Measurements from ENCODE around the gene TMEM270. TPM values are rescaled to one million over a fixed set of nuclear protein-coding genes. Genes with fewer than 3 reads are reported as not detected.

TMEM270 gene
- total RNA-seq, 1 experiment from 2014 or later = not detected

- CTCF ChIA-PET = no interaction called here
- no peaks in the 10 kb centered on the region for H3K9me3 ChIP-seq
- no peaks in the 10 kb centered on the region for H3K36me3 ChIP-seq (ENCODE audit: control insufficient read depth, insufficient read depth, low read length)
- H3K4me1 ChIP-seq = peaks cover 15% of the 10 kb centered on the region
- DNase-seq = no peak
- Mint-ChIP-seq H3K9me3 (ENCODE audit: unreplicated experiment) (no peaks in the 10 kb centered on the region), H3K27me3 (ENCODE audit: insufficient read depth, unreplicated experiment) (no peaks in the 10 kb centered on the region), H3K4me3 (ENCODE audit: unreplicated experiment) (no peak overlapping the region), H3K27ac (ENCODE audit: unreplicated experiment) (no peak overlapping the region), H3K36me3 (ENCODE audit: insufficient read depth, unreplicated experiment) (no peaks in the 10 kb centered on the region), H3K4me1 (ENCODE audit: low read depth, unreplicated experiment) (peaks cover 10% of the 10 kb centered on the region)
- no peaks in the 10 kb centered on the region for H3K27me3 ChIP-seq (replicated peaks; ENCODE audit: control insufficient read depth, insufficient read depth, low read length)
- no peak overlapping the region for H3K4me3 ChIP-seq (ENCODE audit: low read depth, low read length)
- POLR2A ChIA-PET = interaction anchor here (0.6 kb wide), 1 partner anchor 49 kb away, joined by 3 read pairs; no protein-coding TSS in a partner anchor
- no TSS peak for BruUV-seq (replicated peaks)
- intact Hi-C loops (cut with micrococcal nuclease; ENCODE audit: unreplicated experiment) = no loop called here
- no peak for TF ChIP-seq CTCF (IDR thresholded peaks at IDR 0.05; ENCODE audit: insufficient read depth in 1 of 2, low read depth in 1 of 2, low read length in 1 of 2, severe bottlenecking in 1 of 2, unreplicated experiment in 1 of 2)
Measured at GRCh38 chr7:73885433-73885974, 24.5 kb downstream of the TMEM270 start.

GRCh38 chr7:73885975-73886798 lies 25.2 kb downstream of the TMEM270 start:
- Mint-ChIP-seq H3K27ac (ENCODE audit: unreplicated experiment) (no peak overlapping the region), H3K36me3 (ENCODE audit: insufficient read depth, unreplicated experiment) (no peaks in the 10 kb centered on the region), H3K27me3 (ENCODE audit: insufficient read depth, unreplicated experiment) (no peaks in the 10 kb centered on the region), H3K4me1 (ENCODE audit: low read depth, unreplicated experiment) (peaks cover 4% of the 10 kb centered on the region), H3K4me3 (ENCODE audit: unreplicated experiment) (no peak overlapping the region), H3K9me3 (ENCODE audit: unreplicated experiment) (no peaks in the 10 kb centered on the region)
- H3K27me3 ChIP-seq (replicated peaks; ENCODE audit: control insufficient read depth, insufficient read depth, low read length) = no peaks in the 10 kb centered on the region
- peaks cover 8% of the 10 kb centered on the region for H3K4me1 ChIP-seq
- intact Hi-C loops (cut with micrococcal nuclease; ENCODE audit: unreplicated experiment) = no loop called here
- ChIA-PET CTCF (no interaction called here), POLR2A (interaction anchor here (0.6 kb wide), 1 partner anchor 49 kb away, joined by 3 read pairs; no protein-coding TSS in a partner anchor)
- no peaks in the 10 kb centered on the region for H3K36me3 ChIP-seq (ENCODE audit: control insufficient read depth, insufficient read depth, low read length)
- TF ChIP-seq CTCF (IDR thresholded peaks at IDR 0.05; ENCODE audit: insufficient read depth in 1 of 2, low read depth in 1 of 2, low read length in 1 of 2, severe bottlenecking in 1 of 2, unreplicated experiment in 1 of 2) = no peak
- BruUV-seq (replicated peaks) = no TSS peak
- no peaks in the 10 kb centered on the region for H3K9me3 ChIP-seq
- no peak for DNase-seq
- H3K4me3 ChIP-seq (ENCODE audit: low read depth, low read length) = no peak overlapping the region

GRCh38 chr7:73887762-73888161 lies 26.8 kb downstream of the TMEM270 start:
- ChIA-PET POLR2A (no interaction called here), CTCF (interaction anchor here (1.6 kb wide), 1 partner anchor 139 kb away, joined by 4 read pairs; no protein-coding TSS in a partner anchor)
- no peaks in the 10 kb centered on the region for H3K4me1 ChIP-seq
- H3K27me3 ChIP-seq (replicated peaks; ENCODE audit: control insufficient read depth, insufficient read depth, low read length) = no peaks in the 10 kb centered on the region
- Mint-ChIP-seq H3K27ac (ENCODE audit: unreplicated experiment) (no peak overlapping the region), H3K27me3 (ENCODE audit: insufficient read depth, unreplicated experiment) (no peaks in the 10 kb centered on the region), H3K4me1 (ENCODE audit: low read depth, unreplicated experiment) (no peaks in the 10 kb centered on the region), H3K4me3 (ENCODE audit: unreplicated experiment) (no peak overlapping the region), H3K9me3 (ENCODE audit: unreplicated experiment) (no peaks in the 10 kb centered on the region), H3K36me3 (ENCODE audit: insufficient read depth, unreplicated experiment) (no peaks in the 10 kb centered on the region)
- DNase-seq = no peak
- intact Hi-C loops (cut with micrococcal nuclease; ENCODE audit: unreplicated experiment) = no loop called here
- no peak overlapping the region for H3K4me3 ChIP-seq (ENCODE audit: low read depth, low read length)
- no TSS peak for BruUV-seq (replicated peaks)
- H3K36me3 ChIP-seq (ENCODE audit: control insufficient read depth, insufficient read depth, low read length) = no peaks in the 10 kb centered on the region
- no peaks in the 10 kb centered on the region for H3K9me3 ChIP-seq
- TF ChIP-seq CTCF (IDR thresholded peaks at IDR 0.05; ENCODE audit: insufficient read depth in 1 of 2, low read depth in 1 of 2, low read length in 1 of 2, severe bottlenecking in 1 of 2, unreplicated experiment in 1 of 2) = no peak

All from Caco-2 (cell line).